Measurements from ENCODE around the gene BHMT2.

The BHMT2 gene

GRCh38 chr5:79108086-79108485 lies 38.5 kb downstream of the BHMT2 start:
- no peak overlapping the region for H2BK15ac ChIP-seq (ENCODE audit: low read length)
- no peak overlapping the region for H3K27ac ChIP-seq (replicated peaks; ENCODE audit: low read length)
- no CpG with 5 or more reads among the region's 3 CpGs for WGBS, 2 donors (ENCODE audit: extremely low coverage in 2 of 2, insufficient read length in 2 of 2, insufficient replicate concordance in 1 of 2)
- H4K8ac ChIP-seq (ENCODE audit: low read depth, low read length), result no peak overlapping the region
- no peaks in the 10 kb centered on the region for H3K9me3 ChIP-seq (replicated peaks in 1 of 2; ENCODE audit: control insufficient read depth in 2 of 2, insufficient read depth in 1 of 2, low read depth in 1 of 2, low read length in 2 of 2)
- no peak overlapping the region for H3K4me3 ChIP-seq (ENCODE audit: low read length in 2 of 2)
- H4K91ac ChIP-seq (ENCODE audit: low read depth, low read length, poor library complexity), result no peak overlapping the region
- no peaks in the 10 kb centered on the region for H3K36me3 ChIP-seq (replicated peaks in 1 of 2; ENCODE audit: control insufficient read depth in 2 of 2, insufficient read depth in 2 of 2, low read length in 2 of 2)
- H2BK5ac ChIP-seq (ENCODE audit: low read length), result no peak overlapping the region
- H3K14ac ChIP-seq (ENCODE audit: low read length), result no peak overlapping the region
- H2AFZ ChIP-seq (ENCODE audit: low read length), result no peak overlapping the region
- H3K79me1 ChIP-seq (ENCODE audit: low read depth, low read length), result no peaks in the 10 kb centered on the region
- no peak overlapping the region for H2BK12ac ChIP-seq (ENCODE audit: low read length)
- no peak overlapping the region for H3K4ac ChIP-seq (ENCODE audit: low read length)
- H3K4me2 ChIP-seq (ENCODE audit: insufficient read depth, low read length, poor library complexity, severe bottlenecking), result no peak overlapping the region
- no peak overlapping the region for H2AK5ac ChIP-seq (ENCODE audit: low read depth, low read length)
- peaks cover 9 to 65% (median 21%) of the 10 kb centered on the region in 3 experiments for H3K27me3 ChIP-seq (ENCODE audit: control insufficient read depth in 3 of 3, insufficient read depth in 3 of 3, low read depth in 1 of 3, low read length in 3 of 3)
- H3K18ac ChIP-seq (ENCODE audit: low read length), result no peak overlapping the region
- no peak for DNase-seq (ENCODE audit: low spot score)
- no peak overlapping the region for H2BK120ac ChIP-seq (ENCODE audit: low read depth, low read length)
- no peak overlapping the region for H3K23ac ChIP-seq (ENCODE audit: low read depth, low read length, poor library complexity)
- H3K4me1 ChIP-seq (ENCODE audit: control insufficient read depth in 2 of 2, insufficient read depth in 1 of 2, low read depth in 1 of 2, low read length in 2 of 2), result peaks cover 0 to 7% of the 10 kb centered on the region in 2 donors
- no peak overlapping the region for H3K9ac ChIP-seq (ENCODE audit: low read depth, low read length, poor library complexity)

- Histone ChIP-seq H3K79me1 (ENCODE audit: low read depth, low read length) (no peaks in the 10 kb centered on the region), H3K4me2 (ENCODE audit: insufficient read depth, low read length, poor library complexity, severe bottlenecking) (no peak overlapping the region), H4K91ac (ENCODE audit: low read depth, low read length, poor library complexity) (no peak overlapping the region), H4K8ac (ENCODE audit: low read depth, low read length) (no peak overlapping the region), H3K14ac (ENCODE audit: low read length) (no peak overlapping the region), H3K4ac (ENCODE audit: low read length) (no peak overlapping the region), H2BK15ac (ENCODE audit: low read length) (no peak overlapping the region), H3K4me1 (ENCODE audit: control insufficient read depth in 2 of 2, insufficient read depth in 1 of 2, low read depth in 1 of 2, low read length in 2 of 2) (peaks cover 0 to 7% of the 10 kb centered on the region in 2 donors), H2AFZ (ENCODE audit: low read length) (no peak overlapping the region), H2BK5ac (ENCODE audit: low read length) (no peak overlapping the region), H3K4me3 (ENCODE audit: low read length in 2 of 2) (no peak overlapping the region), H3K9ac (ENCODE audit: low read depth, low read length, poor library complexity) (no peak overlapping the region), H3K18ac (ENCODE audit: low read length) (no peak overlapping the region), H2AK5ac (ENCODE audit: low read depth, low read length) (no peak overlapping the region), H3K27me3 (ENCODE audit: control insufficient read depth in 3 of 3, insufficient read depth in 3 of 3, low read depth in 1 of 3, low read length in 3 of 3) (peaks cover 9 to 72% (median 21%) of the 10 kb centered on the region in 3 experiments), H3K9me3 (replicated peaks in 1 of 2; ENCODE audit: control insufficient read depth in 2 of 2, insufficient read depth in 1 of 2, low read depth in 1 of 2, low read length in 2 of 2) (no peaks in the 10 kb centered on the region), H2BK120ac (ENCODE audit: low read depth, low read length) (no peak overlapping the region), H3K36me3 (replicated peaks in 1 of 2; ENCODE audit: control insufficient read depth in 2 of 2, insufficient read depth in 2 of 2, low read length in 2 of 2) (no peaks in the 10 kb centered on the region), H3K23ac (ENCODE audit: low read depth, low read length, poor library complexity) (no peak overlapping the region), H3K27ac (replicated peaks; ENCODE audit: low read length) (no peak overlapping the region), H2BK12ac (ENCODE audit: low read length) (no peak overlapping the region)
- no peak for DNase-seq (ENCODE audit: low spot score)
- no CpG with 5 or more reads among the region's 8 CpGs for WGBS, 2 donors (ENCODE audit: extremely low coverage in 2 of 2, insufficient read length in 2 of 2, insufficient replicate concordance in 1 of 2)
These were observed 39.2 kb downstream of the BHMT2 start for GRCh38 chr5:79108792-79109191.

GRCh38 chr5:79109527-79110492 lies 40.2 kb downstream of the BHMT2 start:
- H2BK120ac ChIP-seq (ENCODE audit: low read depth, low read length), result no peak overlapping the region
- H3K4me3 ChIP-seq (ENCODE audit: low read length in 2 of 2), result no peak overlapping the region
- H3K23ac ChIP-seq (ENCODE audit: low read depth, low read length, poor library complexity), result no peak overlapping the region
- DNase-seq (ENCODE audit: low spot score), result no peak
- H3K9ac ChIP-seq (ENCODE audit: low read depth, low read length, poor library complexity), result no peak overlapping the region
- no peak overlapping the region for H4K91ac ChIP-seq (ENCODE audit: low read depth, low read length, poor library complexity)
- peaks cover 0 to 7% of the 10 kb centered on the region in 2 donors for H3K4me1 ChIP-seq (ENCODE audit: control insufficient read depth in 2 of 2, insufficient read depth in 1 of 2, low read depth in 1 of 2, low read length in 2 of 2)
- H3K27ac ChIP-seq (replicated peaks; ENCODE audit: low read length), result no peak overlapping the region
- H3K9me3 ChIP-seq (replicated peaks in 1 of 2; ENCODE audit: control insufficient read depth in 2 of 2, insufficient read depth in 1 of 2, low read depth in 1 of 2, low read length in 2 of 2), result no peaks in the 10 kb centered on the region
- no peak overlapping the region for H2AK5ac ChIP-seq (ENCODE audit: low read depth, low read length)
- H3K36me3 ChIP-seq (replicated peaks in 1 of 2; ENCODE audit: control insufficient read depth in 2 of 2, insufficient read depth in 2 of 2, low read length in 2 of 2), result no peaks in the 10 kb centered on the region
- H2BK5ac ChIP-seq (ENCODE audit: low read length), result no peak overlapping the region
- H3K14ac ChIP-seq (ENCODE audit: low read length), result no peak overlapping the region
- H2BK12ac ChIP-seq (ENCODE audit: low read length), result no peak overlapping the region
- no peak overlapping the region for H3K4ac ChIP-seq (ENCODE audit: low read length)
- no peak overlapping the region for H2AFZ ChIP-seq (ENCODE audit: low read length)
- H3K18ac ChIP-seq (ENCODE audit: low read length), result no peak overlapping the region
- no peak overlapping the region for H4K8ac ChIP-seq (ENCODE audit: low read depth, low read length)
- no peak overlapping the region for H2BK15ac ChIP-seq (ENCODE audit: low read length)
- peaks cover 9 to 79% (median 21%) of the 10 kb centered on the region in 3 experiments for H3K27me3 ChIP-seq (ENCODE audit: control insufficient read depth in 3 of 3, insufficient read depth in 3 of 3, low read depth in 1 of 3, low read length in 3 of 3)
- no peaks in the 10 kb centered on the region for H3K79me1 ChIP-seq (ENCODE audit: low read depth, low read length)
- no peak overlapping the region for H3K4me2 ChIP-seq (ENCODE audit: insufficient read depth, low read length, poor library complexity, severe bottlenecking)
- WGBS, 2 donors (ENCODE audit: extremely low coverage in 2 of 2, insufficient read length in 2 of 2, insufficient replicate concordance in 1 of 2), result no CpG with 5 or more reads among the region's 15 CpGs

- no peak within 1 kb of the TSS for H3K14ac ChIP-seq (ENCODE audit: low read length)
These were observed 41.9 kb downstream of the BHMT2 start, which contains the start of gene BHMT for GRCh38 chr5:79111387-79111959. Gene BHMT (plus strand): TSS chr5:79111809. CDS start chr5:79111886, 77 bp downstream.

More at GRCh38 chr5:79111387-79111959, 41.9 kb downstream of the BHMT2 start, which contains the start of gene BHMT:
- H3K18ac ChIP-seq (ENCODE audit: low read length), result peak within 1 kb of the TSS; percentile 74
- H4K8ac ChIP-seq (ENCODE audit: low read depth, low read length), result no peak within 1 kb of the TSS
- H2AFZ ChIP-seq (ENCODE audit: low read length), result peak within 1 kb of the TSS; percentile 61
- peak within 1 kb of the TSS; percentile 50 for H3K23ac ChIP-seq (ENCODE audit: low read depth, low read length, poor library complexity)
- peaks cover 9 to 76% (median 21%) of the 10 kb centered on the region in 3 experiments for H3K27me3 ChIP-seq (ENCODE audit: control insufficient read depth in 3 of 3, insufficient read depth in 3 of 3, low read depth in 1 of 3, low read length in 3 of 3)
- H2BK120ac ChIP-seq (ENCODE audit: low read depth, low read length), result peak within 1 kb of the TSS; percentile 52
- H3K9me3 ChIP-seq (replicated peaks in 1 of 2; ENCODE audit: control insufficient read depth in 2 of 2, insufficient read depth in 1 of 2, low read depth in 1 of 2, low read length in 2 of 2), result no peaks in the 10 kb centered on the region
- no peak within 1 kb of the TSS for H2BK12ac ChIP-seq (ENCODE audit: low read length)
- no peak within 1 kb of the TSS for H3K27ac ChIP-seq (replicated peaks; ENCODE audit: low read length)
- no peak within 1 kb of the TSS for H2BK15ac ChIP-seq (ENCODE audit: low read length)
- peak within 1 kb of the TSS; percentile 11 for H2BK5ac ChIP-seq (ENCODE audit: low read length)
- H3K4me1 ChIP-seq (ENCODE audit: control insufficient read depth in 2 of 2, insufficient read depth in 1 of 2, low read depth in 1 of 2, low read length in 2 of 2), result peaks cover 0 to 7% of the 10 kb centered on the region in 2 donors
- H3K79me1 ChIP-seq (ENCODE audit: low read depth, low read length), result no peaks in the 10 kb centered on the region
- no peak for DNase-seq (ENCODE audit: low spot score)
- no peaks in the 10 kb centered on the region for H3K36me3 ChIP-seq (replicated peaks in 1 of 2; ENCODE audit: control insufficient read depth in 2 of 2, insufficient read depth in 2 of 2, low read length in 2 of 2)
- H3K4ac ChIP-seq (ENCODE audit: low read length), result no peak within 1 kb of the TSS
- H4K91ac ChIP-seq (ENCODE audit: low read depth, low read length, poor library complexity), result no peak within 1 kb of the TSS
- peak within 1 kb of the TSS; percentile 96 for H3K4me2 ChIP-seq (ENCODE audit: insufficient read depth, low read length, poor library complexity, severe bottlenecking)
- peak within 1 kb of the TSS; percentile 89 for H3K9ac ChIP-seq (ENCODE audit: low read depth, low read length, poor library complexity)
- peak within 1 kb of the TSS in 1 of 2 donors; percentile 75 for H3K4me3 ChIP-seq (ENCODE audit: low read length in 2 of 2)
- peak within 1 kb of the TSS; percentile 56 for H2AK5ac ChIP-seq (ENCODE audit: low read depth, low read length)
- no CpG with 5 or more reads among the region's 32 CpGs for WGBS, 2 donors (ENCODE audit: extremely low coverage in 2 of 2, insufficient read length in 2 of 2, insufficient replicate concordance in 1 of 2)

Data from neuronal stem cell (in vitro differentiated cells).